OCI-LY3 (cell line): ENCODE data around the gene CDHR5.

Experiments used
- CTCF ChIP-seq: fragments of 200-600, 300-600 bp; sonication (generic); IDR thresholded peaks from 2 replicates; pipeline ENCODE4 v1.5.1; 2014; ENCODE audit warnings: antibody characterized with exemption, low read length, low read depth
- EZH2phosphoT487 ChIP-seq: fragments of 200-600 bp; shearing (Covaris generic); IDR thresholded peaks from 2 replicates; pipeline ENCODE4 v1.6.1; 2018; ENCODE audit warnings: antibody characterized with exemption, mixed run types, low read depth

- no peak for TF ChIP-seq CTCF
- TF ChIP-seq EZH2phosphoT487: no peak
Observed at GRCh38 chr11:660281-660680, 35.5 kb upstream of the CDHR5 start.
